Naive thymus-derived CD8-positive, alpha-beta T cell (primary cell): ENCODE data around the gene CLEC18B. TPM values are rescaled to one million over a fixed set of nuclear protein-coding genes. Genes with fewer than 3 reads are reported as not detected.
"Not testable (repeated sequence)": the region's sequence is repeated elsewhere in the genome, so short reads cannot be mapped to it uniquely, and the experiment has no call there.

Experiments used
- ATAC-seq, 2 donors: fragments of 150-1000 bp; cut with Tn5 transposase in 1 of 2; sonication (Bioruptor Pico), chemical (Tn5 transposase) in 1 of 2; 1 replicate in 1 of 2; 2 replicates in 1 of 2; pipeline ENCODE4 v1.10.0; 2021; ENCODE audit warnings: mild to moderate bottlenecking in 2 of 2, moderate library complexity in 2 of 2
- POLR2A ChIA-PET: fragments of 350-600 bp; sonication (Branson Sonifier 250); formaldehyde crosslinking; loops from one replicate; lab custom pipeline; 2021; ENCODE audit warnings: antibody characterized with exemption; lab: Charles Lee
- DNase-seq, 10 donors: peaks; one replicate each; pipeline versions ENCODE4 v3.0.0 to v3.0.0-alpha.2; 2020 to 2022
- H3K27ac Mint-ChIP-seq, 10 donors: one replicate each; pipeline ENCODE4 v1.8.0; 2020 to 2022; ENCODE audit warnings: mild to moderate bottlenecking in 10 of 10, mixed read lengths in 10 of 10, moderate library complexity in 4 of 10, inconsistent platforms in 1 of 10
- H3K27me3 Mint-ChIP-seq, 5 donors: one replicate each; pipeline ENCODE4 v1.8.0; 2021 to 2022; ENCODE audit warnings: mixed read lengths in 5 of 5
- H3K36me3 Mint-ChIP-seq, 3 donors: one replicate each; pipeline ENCODE4 v1.8.0; 2020 to 2022; ENCODE audit warnings: mixed read lengths in 3 of 3, mild to moderate bottlenecking in 2 of 3, inconsistent platforms in 1 of 3
- H3K4me1 Mint-ChIP-seq, 4 donors: one replicate each; pipeline ENCODE4 v1.8.0; 2021 to 2022; ENCODE audit warnings: mixed read lengths in 4 of 4
- H3K4me3 Mint-ChIP-seq, 10 donors: one replicate each; pipeline ENCODE4 v1.8.0; 2020 to 2022; ENCODE audit warnings: mild to moderate bottlenecking in 10 of 10, mixed read lengths in 10 of 10, moderate library complexity in 6 of 10, inconsistent platforms in 1 of 10
- H3K9me3 Mint-ChIP-seq, 9 donors: one replicate each; pipeline ENCODE4 v1.8.0; 2020 to 2022; ENCODE audit warnings: mixed read lengths in 9 of 9, mild to moderate bottlenecking in 3 of 9, inconsistent platforms in 1 of 9, moderate library complexity in 1 of 9
- polyA plus RNA-seq, 3 donors: library from polyadenylated mRNA; unstranded; fragments of 300-500 nt; fragmentation: Illumina TruSeq; gene quantifications; one replicate each; pipeline ENCODE4 v1.2.3, GENCODE V29; 2021
- total RNA-seq, 8 experiments: library from RNA in 2 of 8; stranded (reverse) in 2 of 8; gene quantifications; one replicate each; pipeline ENCODE4 v1.2.3 and lab custom pipeline; 2021 to 2026

CLEC18B gene
- total and polyA plus RNA-seq, 5 experiments from 2014 or later, result 4.2 TPM; not detected in 3

DNA sequence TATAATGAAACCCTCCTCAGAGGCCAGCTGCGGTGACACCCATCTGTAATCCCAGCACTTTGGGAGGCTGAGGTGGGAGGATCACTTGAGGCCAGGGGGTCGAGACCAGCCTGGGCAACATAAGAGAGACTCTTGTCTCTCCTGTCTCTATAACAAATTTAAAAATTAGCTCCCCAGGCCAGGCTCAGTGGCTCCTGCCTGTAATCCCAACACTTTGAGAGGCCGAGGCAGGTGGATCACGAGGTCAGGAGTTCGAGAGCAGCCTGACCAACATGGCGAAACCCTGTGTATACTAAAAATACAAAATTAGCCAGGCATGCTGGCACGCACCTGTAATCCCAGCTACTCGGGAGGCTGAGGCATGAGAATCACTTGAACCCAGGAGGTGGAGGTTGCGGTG is 27.1 kb downstream of the CLEC18B start:
- H3K27ac Mint-ChIP-seq, H3K4me3 Mint-ChIP-seq, ATAC-seq, H3K4me1 Mint-ChIP-seq, DNase-seq, POLR2A ChIA-PET, H3K9me3 Mint-ChIP-seq, H3K36me3 Mint-ChIP-seq, H3K27me3 Mint-ChIP-seq: not testable (repeated sequence)

DNA sequence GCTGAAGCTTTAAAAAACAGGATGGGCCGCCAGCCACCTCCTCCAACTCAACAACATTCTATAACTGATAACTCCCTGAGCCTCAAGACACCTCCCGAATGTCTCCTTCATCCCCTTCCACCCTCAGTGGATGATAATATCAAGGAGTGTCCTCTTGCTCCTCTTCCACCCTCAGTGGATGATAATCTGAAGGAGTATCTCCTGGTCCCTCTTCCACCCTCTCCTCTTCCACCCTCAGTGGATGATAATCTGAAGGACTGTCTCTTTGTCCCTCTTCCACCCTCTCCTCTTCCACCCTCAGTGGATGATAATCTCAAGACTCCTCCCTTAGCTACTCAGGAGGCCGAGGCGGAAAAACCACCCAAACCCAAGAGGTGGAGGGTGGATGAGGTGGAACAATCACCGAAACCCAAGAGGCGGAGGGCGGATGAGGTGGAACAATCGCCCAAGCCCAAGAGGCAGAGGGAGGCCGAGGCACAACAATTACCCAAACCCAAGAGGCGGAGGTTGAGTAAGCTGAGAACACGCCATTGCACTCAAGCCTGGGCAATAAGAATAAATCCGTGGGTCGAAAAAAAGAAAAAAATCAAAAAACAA is 29.7 kb downstream of the CLEC18B start:
- DNase-seq, H3K4me3 Mint-ChIP-seq, H3K4me1 Mint-ChIP-seq, H3K27me3 Mint-ChIP-seq, H3K9me3 Mint-ChIP-seq, POLR2A ChIA-PET, ATAC-seq, H3K36me3 Mint-ChIP-seq: not testable (repeated sequence)
- peak overlapping the region in 2 of 10 donors; percentile 23 to 34 for H3K27ac Mint-ChIP-seq

GRCh38 chr16:74382339-74383034 is 38.8 kb downstream of the CLEC18B start:
- peak in 2 of 10 donors; percentile 19 to 37 for DNase-seq
- not testable (repeated sequence) for ATAC-seq, H3K36me3 Mint-ChIP-seq

DNA sequence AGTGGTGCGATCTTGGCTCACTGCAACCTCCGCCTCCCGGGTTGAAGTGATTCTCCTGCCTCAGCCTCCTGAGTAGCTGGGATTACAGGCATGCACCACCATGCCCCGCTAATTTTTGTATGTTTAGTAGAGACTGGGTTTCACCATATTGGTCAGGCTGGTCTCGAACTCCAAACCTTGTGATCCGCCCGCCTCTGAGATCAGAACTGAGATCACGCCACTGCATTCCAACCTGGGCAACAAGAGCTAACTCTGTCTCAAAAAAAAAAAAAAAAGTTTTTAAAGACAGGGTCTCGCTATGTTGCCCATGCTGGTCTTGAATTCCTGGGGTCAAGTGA is 47.5 kb downstream of the CLEC18B start:
- not testable (repeated sequence) for H3K4me1 Mint-ChIP-seq, H3K36me3 Mint-ChIP-seq, H3K27me3 Mint-ChIP-seq, H3K9me3 Mint-ChIP-seq, H3K4me3 Mint-ChIP-seq, DNase-seq, ATAC-seq
- H3K27ac Mint-ChIP-seq, result peak overlapping the region in 2 of 10 donors; percentile 18 to 60
- POLR2A ChIA-PET, result interaction anchor here (0.7 kb wide), 1 partner anchor 296 kb away, joined by 3 read pairs; no protein-coding TSS in a partner anchor

More at GRCh38 chr16:74382339-74383034, 38.8 kb downstream of the CLEC18B start:
- H3K27me3 Mint-ChIP-seq, POLR2A ChIA-PET, H3K9me3 Mint-ChIP-seq, H3K4me1 Mint-ChIP-seq: not testable (repeated sequence)
- H3K27ac Mint-ChIP-seq, result peak overlapping the region in 2 of 10 donors; percentile 33 to 35
- H3K4me3 Mint-ChIP-seq, result peak overlapping the region in 1 of 10 donors; percentile 33

DNA sequence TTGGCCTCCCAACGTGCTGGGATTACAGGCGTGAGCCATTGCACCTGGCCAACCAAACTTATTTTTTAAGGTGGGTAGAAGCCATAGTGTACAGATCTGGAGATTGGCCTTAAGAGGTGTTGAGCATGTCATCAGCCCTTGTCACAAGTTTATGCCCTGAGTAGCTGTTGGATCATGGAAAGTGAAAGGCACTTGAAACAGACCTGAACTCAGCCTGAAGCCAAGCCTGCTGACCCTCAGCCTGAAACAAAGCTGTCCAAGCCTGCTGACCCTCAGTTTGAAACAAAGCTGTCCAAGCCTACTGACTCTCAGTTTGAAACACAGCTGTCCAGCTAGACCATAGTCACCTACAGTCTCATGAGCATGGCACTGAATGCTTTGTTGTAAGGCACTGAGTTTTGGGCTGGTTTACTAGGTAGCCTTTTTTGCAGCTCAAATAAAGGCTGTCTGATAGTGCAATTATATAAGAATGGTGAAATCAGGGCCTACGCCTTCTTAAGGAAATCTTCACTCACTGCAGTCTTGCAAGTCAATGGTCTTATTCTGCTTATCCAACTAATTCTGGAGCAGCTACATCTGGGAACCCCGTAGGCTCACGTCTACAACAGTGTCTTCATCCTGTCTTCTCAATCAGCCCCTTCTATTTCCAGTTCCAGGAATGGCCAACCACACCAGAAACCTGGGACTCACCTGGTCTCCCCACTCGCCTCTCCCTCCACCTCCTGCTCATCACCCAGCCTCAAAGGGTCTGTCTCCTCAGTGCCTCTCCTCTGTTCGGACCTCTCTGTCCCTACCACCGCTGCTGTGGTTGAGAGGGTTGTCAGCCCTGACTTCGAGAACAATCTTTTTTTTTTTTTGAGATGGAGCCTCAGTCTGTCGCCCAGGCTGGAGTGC is 48.1 kb downstream of the CLEC18B start:
- Mint-ChIP-seq H3K36me3 (no peaks in the 10 kb centered on the region), H3K4me1 (peaks cover 0 to 6% (median 3%) of the 10 kb centered on the region in 4 donors), H3K27me3 (no peaks in the 10 kb centered on the region), H3K9me3 (no peaks in the 10 kb centered on the region), H3K4me3 (no peak overlapping the region), H3K27ac (peak overlapping the region in 4 of 10 donors; percentile 18 to 60 (median 38))
- POLR2A ChIA-PET, result interaction anchor here (0.5 to 1.2 kb wide), 3 partner anchors 289 to 1275 kb away, joined by 3 to 5 read pairs (median 4); partner anchors contain the start of genes KARS1 and TERF2IP
- ATAC-seq, result no peak
- DNase-seq, result no peak

GRCh38 chr16:74372369-74372768 is 48.9 kb downstream of the CLEC18B start:
- Mint-ChIP-seq H3K36me3 (no peaks in the 10 kb centered on the region), H3K27me3 (no peaks in the 10 kb centered on the region), H3K27ac (peak overlapping the region in 4 of 10 donors; percentile 5 to 89 (median 10)), H3K9me3 (no peaks in the 10 kb centered on the region), H3K4me1 (peaks cover 0 to 7% (median 6%) of the 10 kb centered on the region in 4 donors), H3K4me3 (no peak overlapping the region)
- POLR2A ChIA-PET, result interaction anchor here (1.2 kb wide), 1 partner anchor 1276 kb away, joined by 5 read pairs; the partner anchor contains the start of genes KARS1 and TERF2IP
- ATAC-seq (no peak), DNase-seq (no peak)

GRCh38 chr16:74370338-74371135 is 50.7 kb downstream of the CLEC18B start:
- POLR2A ChIA-PET, DNase-seq, ATAC-seq, H3K9me3 Mint-ChIP-seq, H3K36me3 Mint-ChIP-seq, H3K27me3 Mint-ChIP-seq: not testable (repeated sequence)
- H3K4me3 Mint-ChIP-seq, result peak overlapping the region in 1 of 10 donors; percentile 22
- peak overlapping the region in 6 of 10 donors; percentile 35 to 89 (median 53) for H3K27ac Mint-ChIP-seq
- peaks cover 9 to 19% (median 13%) of the 10 kb centered on the region in 4 donors for H3K4me1 Mint-ChIP-seq

- peak; percentile 93 to 95 for ATAC-seq
- not testable (repeated sequence) for H3K36me3 Mint-ChIP-seq, H3K9me3 Mint-ChIP-seq, H3K27me3 Mint-ChIP-seq
- H3K4me3 Mint-ChIP-seq, result peak overlapping the region; percentile 82 to 95 (median 92)
- peak overlapping the region; percentile 89 to 98 (median 96) for H3K27ac Mint-ChIP-seq
- peaks cover 9 to 20% (median 14%) of the 10 kb centered on the region in 4 donors for H3K4me1 Mint-ChIP-seq
- POLR2A ChIA-PET, result interaction anchor here (0.9 to 1.6 kb wide), 2 partner anchors 71 to 77 kb away, joined by 3 to 7 read pairs; partner anchors contain the start of gene PSMD7
- peak; percentile 97 to 100 (median 98) for DNase-seq
Observed at GRCh38 chr16:74368002-74368911, 53.0 kb downstream of the CLEC18B start.

DNA sequence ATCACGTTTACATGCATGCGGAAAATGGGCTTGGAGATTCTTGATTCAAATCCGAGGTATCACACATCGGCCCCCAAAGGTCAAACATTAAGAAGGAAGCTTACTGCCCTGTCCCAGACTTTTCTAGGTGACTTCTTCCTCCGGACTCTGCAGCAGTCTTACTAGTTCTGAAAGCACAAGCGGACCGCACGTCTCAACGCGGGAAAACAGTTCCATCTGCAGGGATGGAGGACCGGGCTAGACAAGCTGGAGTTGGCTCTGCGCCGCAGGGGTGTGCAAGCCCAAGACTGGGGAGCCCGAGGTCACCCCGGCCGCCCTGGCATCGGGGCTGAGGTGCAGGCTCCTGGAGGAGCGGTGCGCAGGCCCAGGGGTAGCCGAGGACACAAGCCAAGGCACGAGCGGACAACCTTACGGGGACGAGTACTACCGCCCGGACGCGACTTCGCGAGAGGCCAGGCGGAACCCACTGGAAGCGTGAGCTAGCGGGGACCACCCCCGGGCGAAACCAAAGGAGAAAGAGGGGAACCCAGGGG is 53.7 kb downstream of the CLEC18B start:
- H3K4me3 Mint-ChIP-seq, result peak overlapping the region; percentile 82 to 95 (median 92)
- POLR2A ChIA-PET, result interaction anchor here (0.9 to 1.6 kb wide), 2 partner anchors 70 to 77 kb away, joined by 3 to 7 read pairs; partner anchors contain the start of gene PSMD7
- H3K36me3 Mint-ChIP-seq, H3K27me3 Mint-ChIP-seq, ATAC-seq, H3K9me3 Mint-ChIP-seq: not testable (repeated sequence)
- DNase-seq, result peak in 5 of 10 donors; percentile 20 to 69 (median 33)
- peak overlapping the region; percentile 89 to 96 (median 93) for H3K27ac Mint-ChIP-seq
- peaks cover 9 to 20% (median 14%) of the 10 kb centered on the region in 4 donors for H3K4me1 Mint-ChIP-seq

- H3K27me3 Mint-ChIP-seq, H3K4me3 Mint-ChIP-seq, DNase-seq, POLR2A ChIA-PET, H3K9me3 Mint-ChIP-seq, ATAC-seq: not testable (repeated sequence)
- Mint-ChIP-seq H3K4me1 (peaks cover 9 to 17% (median 9%) of the 10 kb centered on the region in 4 donors), H3K36me3 (peaks cover 0 to 49% (median 3%) of the 10 kb centered on the region in 3 donors), H3K27ac (peak overlapping the region in 4 of 10 donors; percentile 2 to 87 (median 60))
Observed at GRCh38 chr16:74361646-74362610, 59.4 kb downstream of the CLEC18B start.
